ENCODE results near the gene METTL25.

- TF ChIP-seq CTCF (IDR thresholded peaks at IDR 0.05) (no peak), POLR2A (IDR thresholded peaks at IDR 0.05) (no peak)
Measured at GRCh38 chr12:82517808-82518207, 159.5 kb downstream of the METTL25 start.
